CD4-positive, alpha-beta T cell treated with Interleukin-4 for 1 hour (primary cell): ENCODE measurements around the gene PIP5KL1.
A peak's percentile ranks its signal among the peaks of the same experiment; 100 is the strongest.

Experiments
- DNase-seq, 2 donors: peaks; one replicate each; pipeline ENCODE4 v3.0.0-alpha.2; 2020 to 2022

Gene PIP5KL1

DNA sequence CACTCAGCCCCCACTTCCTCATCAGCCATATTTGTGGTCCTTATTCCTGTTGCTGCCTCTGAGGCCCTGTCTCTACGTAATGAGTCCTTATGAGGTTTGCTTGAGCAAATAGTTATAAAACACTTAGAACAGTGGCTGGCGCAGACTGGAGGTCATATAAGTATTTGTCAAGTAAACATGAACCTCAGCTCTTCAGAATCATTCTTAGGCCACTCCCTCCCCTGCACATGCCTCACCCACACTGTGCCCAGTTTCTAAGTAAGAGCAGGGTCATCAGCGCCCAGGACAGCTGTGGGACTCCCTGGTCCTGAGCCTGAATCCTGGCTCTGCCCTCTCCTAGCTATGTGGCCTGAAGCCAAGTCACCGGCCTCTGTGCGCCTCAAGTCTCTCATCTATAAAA lies 17.7 kb downstream of the PIP5KL1 start:
- no peak for DNase-seq

DNA sequence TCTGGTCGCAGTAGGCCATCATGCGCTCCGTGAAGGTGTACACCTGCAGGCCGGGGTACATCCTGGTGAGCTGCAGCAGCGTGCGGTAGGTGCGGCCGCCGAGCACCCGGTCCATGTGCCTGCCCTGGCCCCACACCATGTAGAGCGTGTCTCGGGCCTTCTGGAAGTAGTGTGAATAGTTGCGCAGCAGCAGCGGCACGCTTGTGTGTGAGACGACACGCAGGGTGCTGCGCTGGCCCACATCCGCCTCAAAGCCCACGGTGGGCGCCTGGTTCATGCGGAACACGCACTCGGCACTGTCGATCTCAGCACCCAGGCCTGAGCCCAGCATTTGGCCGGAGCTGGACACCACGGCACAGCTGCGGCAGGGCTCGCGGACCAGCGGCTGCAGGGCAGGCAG lies 18.3 kb downstream of the PIP5KL1 start:
- no peak for DNase-seq

DNA sequence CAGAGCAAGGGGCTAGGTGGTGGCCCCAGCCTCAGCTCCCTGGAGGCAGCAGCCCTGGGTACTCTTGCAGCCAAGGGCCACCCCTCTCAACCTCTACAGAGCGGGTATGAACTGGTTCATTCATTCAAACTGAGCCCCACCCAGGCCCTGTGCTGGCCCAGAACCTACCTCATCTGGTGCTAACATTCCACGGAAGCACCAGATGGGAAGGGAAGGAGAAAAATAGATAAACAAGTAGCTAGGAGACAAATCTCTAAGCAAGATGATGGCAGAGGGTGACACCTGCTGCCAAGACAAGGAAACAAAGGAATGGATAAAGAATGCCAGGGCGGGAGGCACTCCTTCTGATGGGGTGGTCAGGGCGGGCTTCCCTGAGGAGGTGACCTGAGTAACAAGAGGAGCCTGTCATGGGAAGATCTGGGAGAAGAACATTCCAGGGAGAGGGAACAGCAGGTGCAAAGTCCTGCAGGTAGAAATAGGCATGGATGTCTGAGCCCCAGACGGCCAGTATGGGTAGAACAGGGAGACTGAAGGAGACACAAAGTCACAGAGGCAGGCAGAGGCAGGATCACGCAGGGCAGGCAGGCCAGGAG lies 19.9 kb downstream of the PIP5KL1 start:
- peak in 1 of 2 donors; percentile 46 for DNase-seq

DNA sequence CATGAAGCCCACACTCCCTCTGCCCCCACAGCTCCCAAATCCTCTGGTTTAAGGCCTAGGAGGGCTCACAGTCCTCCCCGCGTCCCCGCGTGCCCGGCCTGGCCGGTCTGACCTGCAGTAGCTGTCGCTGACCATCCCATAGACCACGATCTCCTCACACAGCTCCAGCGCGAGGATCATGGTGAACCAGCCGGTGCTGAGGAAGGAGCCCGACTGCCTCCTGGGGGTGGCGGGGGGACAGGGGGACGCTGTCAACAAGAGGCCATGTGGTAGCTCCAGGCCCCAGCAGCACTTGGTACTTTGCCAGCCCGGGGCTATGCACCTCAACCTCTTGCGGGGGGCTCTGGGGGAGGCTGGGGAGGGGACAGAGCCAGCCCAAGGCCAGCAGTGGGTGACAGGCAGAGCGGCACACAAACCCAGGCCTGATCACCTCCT lies 20.7 kb downstream of the PIP5KL1 start:
- no peak for DNase-seq

DNA sequence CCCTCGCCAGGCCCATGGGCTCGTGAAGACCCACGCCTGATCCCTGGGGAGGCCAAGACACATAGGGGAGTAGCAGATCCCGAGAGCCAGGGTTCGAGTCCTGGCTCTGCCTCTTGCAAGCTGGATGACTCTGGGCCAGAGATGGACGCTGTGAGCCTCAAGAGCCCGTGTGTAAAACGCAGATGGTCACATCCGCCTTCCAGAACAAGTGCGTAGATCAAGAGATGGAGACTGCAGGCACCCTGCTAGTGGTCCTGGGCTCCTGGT lies 22.0 kb downstream of the PIP5KL1 start:
- DNase-seq: no peak

DNA sequence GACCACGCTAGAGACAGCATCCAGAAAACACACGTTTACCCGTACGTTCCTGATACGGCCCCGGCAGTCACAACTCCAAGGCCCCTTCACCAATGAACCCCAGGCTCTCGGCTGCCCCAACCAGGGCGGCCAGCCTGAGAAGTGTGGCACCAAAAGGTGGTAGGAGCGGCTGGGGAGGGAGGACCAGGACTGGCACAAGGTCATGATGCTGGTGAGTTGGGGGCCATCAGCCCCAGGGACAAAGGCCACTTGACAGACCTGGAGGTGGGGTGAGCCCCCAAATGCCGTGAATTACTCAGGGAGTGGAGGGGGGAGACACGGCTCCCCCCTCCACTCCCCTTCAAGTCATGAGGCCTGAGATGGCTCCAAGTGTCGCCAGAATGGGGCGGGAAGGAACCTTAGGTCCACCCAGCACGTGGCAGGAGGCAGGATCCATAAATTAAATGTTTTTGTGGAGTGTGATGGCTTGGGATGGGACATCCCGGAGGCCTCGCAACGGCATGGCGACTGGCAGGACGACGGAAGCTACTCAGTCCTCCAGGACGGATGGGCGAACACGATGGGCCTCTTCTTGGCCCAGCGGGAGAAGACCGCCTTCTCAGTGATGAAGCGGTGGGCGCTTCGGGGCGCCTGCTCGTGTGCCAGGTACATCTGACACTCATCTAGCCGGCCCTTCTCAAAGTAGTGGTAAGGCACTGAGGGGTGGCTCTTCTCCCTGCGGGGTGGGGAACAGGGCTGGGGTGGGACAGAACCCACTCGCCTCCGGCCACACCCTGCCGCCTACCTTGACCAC lies 22.5 kb downstream of the PIP5KL1 start:
- no peak for DNase-seq

DNA sequence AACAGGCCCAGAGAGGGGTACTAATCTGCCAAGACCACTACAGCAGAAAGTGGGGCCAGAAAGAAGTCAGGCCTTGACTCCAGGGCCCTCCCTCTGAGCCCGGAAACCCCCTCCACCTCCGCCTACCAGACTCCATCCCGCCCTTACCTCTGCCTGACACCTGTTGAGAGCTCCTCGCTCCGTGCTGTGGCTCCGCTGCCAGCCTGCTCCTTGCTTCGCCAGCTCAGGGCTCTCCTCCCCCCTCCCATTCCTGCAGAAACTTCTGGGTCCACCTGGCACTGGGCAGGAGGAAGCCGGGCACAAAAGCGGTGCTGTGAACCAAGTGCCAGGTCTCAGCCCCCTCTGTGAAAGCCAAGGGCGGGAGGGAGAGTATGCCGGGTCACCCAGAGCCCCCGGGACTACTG lies 24.8 kb downstream of the PIP5KL1 start:
- peak; percentile 80 to 86 for DNase-seq

DNA sequence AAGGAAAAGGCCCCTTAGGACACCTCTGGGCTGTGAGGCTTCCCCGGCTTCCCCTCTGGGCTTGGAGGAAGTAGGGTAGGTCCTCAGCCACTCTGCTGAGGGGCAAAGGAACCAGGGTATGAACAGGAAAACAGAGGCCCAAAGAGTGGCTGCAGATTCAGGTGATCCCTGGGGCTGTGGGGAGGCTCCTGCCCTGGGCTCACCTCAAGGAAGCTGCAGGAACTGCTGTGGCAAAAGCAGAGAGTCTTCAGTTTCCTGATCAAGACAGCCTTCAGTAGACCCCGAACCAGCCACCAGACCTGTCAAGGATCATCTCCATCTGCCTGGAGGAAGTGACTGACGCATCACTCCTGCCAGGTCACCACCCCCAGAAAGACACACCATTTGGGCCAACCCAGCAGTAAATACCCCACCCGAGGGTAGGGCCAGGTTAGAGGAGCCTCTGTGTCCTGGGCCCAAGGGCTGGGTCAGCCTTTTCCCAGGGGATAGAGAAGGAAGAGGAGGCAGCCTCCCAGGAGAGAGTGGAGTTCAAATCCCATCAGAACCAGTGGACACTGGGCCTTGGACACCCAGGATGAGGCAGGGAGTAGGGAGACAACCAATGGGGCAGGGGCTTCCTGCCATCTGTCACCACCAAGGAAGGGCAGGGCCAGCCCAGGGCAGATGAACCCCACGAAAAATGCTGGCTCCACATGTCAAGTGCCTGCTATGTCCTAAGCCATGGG lies 25.4 kb downstream of the PIP5KL1 start:
- DNase-seq: peak; percentile 73 to 81

DNA sequence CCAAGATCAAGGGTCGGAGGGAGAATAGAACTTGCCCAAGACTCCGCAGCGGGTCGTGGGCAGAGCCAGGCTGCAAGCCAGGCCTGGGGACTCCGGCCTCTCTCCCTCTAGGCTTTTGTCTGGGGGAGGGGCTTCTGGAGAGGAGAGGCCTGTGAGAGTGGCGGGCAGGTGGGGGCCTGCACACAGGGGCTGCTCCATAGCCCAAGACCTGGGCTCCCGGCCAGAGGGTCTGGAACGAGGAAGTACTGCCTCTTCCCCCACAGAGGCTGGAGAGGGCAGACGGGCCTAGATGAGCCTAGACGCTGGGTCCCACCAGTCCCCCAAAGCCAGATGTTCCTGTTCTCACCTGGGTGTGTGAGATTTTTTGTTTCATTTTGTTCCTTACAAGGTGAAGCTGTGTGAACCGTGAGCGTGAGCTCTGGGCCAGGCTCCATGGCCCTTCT lies 26.0 kb downstream of the PIP5KL1 start:
- DNase-seq: no peak

DNA sequence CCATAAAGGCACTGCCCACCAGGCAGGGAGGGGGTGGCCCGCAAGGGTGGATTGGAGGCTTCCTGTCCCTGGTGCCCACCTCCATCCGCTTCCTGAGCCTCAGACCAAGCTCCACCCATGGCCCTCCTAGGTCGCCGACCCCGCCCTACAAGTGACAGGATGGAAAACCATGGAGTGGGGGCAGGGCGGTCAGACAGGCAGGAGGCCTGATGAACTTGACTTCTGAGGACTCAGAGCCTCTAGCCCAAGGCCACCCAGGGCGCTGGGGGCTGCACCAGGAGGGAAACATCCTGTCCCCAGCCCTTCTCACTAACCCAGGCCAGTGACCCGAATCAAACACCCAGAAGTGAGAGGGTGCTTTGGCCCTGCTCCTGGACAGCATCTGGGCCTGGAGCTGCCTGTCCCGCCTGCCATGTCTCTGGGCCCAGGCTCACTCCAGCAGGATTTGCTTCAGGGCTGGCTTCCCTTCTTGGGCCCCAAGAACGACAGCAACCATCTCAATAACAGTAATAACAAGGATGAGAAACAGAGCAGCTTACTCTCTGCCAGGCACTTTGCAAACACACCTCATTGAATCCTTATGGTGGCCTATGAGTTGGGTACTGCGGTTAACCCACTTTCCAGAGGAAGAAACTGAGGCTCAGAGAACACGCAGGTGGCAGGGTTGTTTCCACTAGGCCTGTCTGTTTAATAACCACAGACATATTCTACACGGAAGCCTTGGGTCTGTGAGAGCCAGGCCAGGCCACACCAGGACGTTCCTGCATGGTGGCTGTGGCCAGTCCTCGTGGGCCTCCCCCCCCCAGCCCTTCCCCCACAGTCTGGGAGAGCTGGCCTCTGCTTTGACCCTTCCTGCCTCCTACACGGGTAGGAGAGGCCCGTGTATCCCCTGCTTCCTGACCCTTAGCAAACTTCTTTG lies 26.8 kb downstream of the PIP5KL1 start:
- DNase-seq: peak; percentile 69 to 73

DNA sequence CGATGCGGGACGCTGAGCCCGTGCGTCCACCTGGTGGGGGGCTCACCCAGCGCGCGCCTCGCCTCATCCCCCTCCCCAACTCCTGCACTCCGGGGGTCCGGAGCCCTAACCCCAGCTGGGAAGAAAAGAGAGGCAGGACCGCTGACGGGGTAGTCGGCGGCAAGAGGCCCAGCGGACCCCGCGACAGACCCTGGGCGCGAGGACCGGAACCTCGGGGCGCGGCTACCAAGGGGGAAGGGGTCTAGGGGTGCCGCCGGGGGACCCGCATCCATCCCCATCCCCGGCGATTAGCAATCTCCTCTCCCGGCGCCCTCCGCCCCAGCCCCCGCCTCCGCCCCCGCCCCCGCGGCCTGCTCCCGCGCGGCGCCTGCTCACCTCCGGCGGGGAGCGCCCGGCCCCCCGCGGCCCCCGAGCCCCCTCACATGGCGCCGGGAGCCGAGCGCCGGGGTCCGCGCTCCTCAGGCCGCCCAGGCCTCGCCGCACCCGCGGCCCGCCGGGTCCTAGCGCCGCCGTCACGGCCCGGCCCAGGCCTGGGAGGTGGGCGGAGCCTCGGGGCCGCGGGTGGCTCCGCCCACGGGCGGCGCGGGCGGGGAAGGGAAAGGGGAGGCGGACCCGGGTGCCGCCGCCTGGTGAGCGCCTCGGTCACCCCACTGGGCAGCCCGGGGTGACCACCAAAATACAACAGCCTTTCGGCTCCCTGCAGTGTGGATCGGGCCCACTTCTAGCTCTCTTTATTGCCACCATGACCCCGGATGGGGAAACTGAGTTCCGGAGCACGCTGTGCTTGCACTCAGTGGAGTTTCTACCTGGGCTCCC lies 31.2 kb downstream of the PIP5KL1 start, which contains the start of gene ST6GALNAC6:
TSS of gene ST6GALNAC6 (minus strand) at position 476 of the 816 bp plus-strand sequence. CDS start 1,622 bp downstream, outside the sequence.
- peak; percentile 62 to 68 for DNase-seq

DNA sequence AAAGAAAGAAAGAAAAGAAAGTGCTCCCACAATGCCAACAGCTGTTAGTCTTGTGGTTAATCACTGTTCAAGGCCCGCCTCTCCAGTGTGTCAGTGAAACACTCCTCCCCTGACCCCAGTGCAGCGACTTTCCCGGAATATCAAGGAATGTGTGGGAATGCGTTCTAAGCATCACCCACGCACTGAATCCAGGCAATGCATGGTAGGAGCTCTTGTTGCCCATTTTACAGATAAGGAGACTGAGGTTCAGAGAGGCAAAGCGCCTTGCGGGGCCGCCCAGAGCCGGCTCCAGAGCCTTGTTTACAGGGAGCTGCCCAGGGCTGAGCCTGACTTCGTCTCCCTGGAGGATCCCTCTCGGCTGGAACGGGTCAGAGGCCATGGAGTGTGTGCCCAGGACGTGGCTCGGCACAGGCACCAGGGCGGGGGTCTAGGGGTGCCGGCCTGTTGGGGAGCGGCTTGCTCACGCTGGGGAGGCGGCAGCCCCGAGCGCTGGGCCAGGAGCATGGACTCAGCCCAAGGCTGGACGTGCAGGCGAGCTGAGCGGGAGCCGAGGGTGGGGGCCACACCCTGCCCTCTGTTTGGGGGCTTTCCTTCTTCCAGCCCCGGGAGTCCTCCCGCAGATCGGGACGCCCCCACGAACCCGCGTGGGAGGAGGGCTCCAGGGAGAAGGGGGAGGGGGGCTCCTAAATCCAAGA lies 32.0 kb downstream of the PIP5KL1 start:
- DNase-seq: no peak

DNA sequence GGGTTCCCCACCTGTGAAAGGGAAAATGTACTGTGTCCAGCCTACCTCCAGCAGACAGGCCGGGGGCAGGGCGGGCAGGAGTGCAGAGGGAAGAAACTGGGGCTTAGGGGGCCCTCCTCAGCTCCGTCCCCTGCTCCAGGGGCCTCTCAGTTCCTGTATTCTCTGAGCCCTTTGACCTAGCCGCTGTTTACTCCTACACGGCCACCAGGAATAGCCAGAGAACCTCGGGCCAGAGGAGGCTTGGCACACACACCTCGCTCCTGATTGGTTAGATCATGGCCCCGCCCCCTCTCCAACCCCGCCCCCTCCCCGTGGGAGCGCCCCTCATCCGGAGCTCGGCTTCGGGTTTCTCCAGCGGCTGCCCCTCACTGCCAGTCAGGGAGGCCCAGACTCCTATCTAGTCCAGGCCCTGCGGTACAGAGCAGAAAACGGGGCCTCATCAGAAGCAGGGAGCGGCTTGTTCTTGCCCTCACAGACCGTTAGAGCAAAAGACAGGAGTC lies 33.3 kb downstream of the PIP5KL1 start:
- DNase-seq: no peak

DNA sequence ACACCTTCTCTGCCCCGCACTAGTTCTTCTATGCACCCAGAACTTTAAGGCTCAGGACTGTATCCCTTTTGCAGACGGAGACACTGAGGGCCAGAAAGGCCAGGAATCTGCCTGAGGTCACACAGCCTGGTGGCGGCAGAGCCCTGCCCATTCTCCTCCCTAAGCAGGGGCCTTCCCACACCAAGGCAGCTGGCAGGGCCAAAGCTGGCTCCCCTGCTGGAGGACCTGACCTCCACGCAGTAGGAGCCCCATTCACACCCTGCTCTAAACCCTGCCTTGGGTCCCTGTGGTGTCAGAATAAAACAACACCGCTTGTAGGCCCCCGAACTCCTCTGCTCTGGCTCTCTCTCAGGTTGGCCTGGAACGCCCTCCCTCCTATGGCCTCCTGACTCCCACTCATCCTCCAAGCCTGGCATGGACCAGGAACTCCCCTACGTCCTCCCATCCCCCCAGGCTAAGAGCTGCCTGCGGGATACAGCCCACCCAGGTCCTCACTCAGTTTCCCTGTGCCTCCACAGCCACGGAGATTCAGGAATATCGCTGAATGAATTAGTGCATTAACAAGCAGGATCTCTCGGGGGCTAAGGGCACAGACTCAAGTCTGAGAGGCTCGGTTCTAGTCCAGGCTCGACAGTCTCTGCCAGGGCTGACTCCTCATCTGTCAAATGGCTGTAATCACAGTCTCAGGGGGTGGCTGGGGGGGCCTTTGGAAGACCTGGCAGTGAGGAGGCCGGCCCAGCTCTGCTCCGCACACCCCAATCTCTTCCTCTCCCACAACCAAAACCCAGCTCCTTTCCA lies 34.0 kb downstream of the PIP5KL1 start:
- no peak for DNase-seq

DNA sequence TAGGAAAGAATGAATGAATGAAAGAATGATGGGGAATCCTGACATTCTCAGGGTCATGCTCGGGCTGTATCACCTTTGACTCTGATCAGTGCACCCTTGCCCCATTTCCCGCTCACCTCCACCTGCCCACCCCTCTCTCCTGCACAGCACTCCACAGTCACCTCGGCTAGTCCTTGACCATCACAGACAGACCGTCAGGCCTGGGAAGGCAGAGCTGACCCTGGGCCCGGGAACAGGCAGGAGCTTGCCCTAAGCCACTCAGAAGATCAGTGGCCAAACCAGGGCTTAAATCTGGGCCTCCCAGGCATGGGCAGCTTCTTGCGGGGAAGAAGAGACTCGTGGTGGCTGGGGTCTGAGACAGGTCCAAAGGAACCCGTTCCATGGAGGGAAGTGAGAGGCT lies 34.8 kb downstream of the PIP5KL1 start:
- DNase-seq: no peak

DNA sequence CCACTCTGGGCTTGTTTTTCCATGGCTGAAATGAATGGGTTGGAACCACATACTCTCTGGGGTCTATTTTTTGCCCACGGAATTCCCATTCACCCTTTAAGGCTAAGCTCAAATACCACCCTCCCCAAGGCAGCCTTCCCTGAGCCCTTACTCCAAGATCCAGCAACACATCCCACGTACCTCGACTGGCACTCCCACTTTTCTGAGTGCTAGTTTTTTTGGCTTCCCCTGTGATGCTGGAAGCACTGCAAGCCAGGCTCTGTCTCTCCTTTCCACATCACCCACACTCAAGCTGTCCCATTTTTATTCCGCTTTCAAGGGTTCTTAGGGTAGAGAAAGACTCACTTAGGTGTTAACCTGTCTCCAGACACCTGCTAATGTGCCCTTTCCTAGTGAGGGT lies 37.2 kb downstream of the PIP5KL1 start:
- no peak for DNase-seq

DNA sequence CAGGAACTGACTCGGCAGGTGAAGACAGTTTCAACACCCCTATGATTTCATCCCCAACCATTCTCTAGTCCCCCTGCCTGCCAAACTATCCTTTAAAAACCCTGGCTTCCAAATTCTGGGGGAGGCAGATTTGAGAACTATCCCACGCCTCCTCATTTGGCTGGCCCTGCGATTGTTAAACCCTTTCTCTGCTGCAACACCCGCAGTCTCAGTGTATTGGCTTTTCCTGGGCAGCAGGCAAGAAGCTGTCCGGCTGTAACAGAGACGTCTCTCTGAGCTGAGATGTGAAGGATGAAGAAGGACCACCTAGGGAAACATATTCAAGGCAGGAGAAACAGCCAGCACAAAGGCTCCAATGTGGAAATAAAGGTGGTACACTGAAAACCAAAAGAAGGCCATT lies 37.7 kb downstream of the PIP5KL1 start:
- no peak for DNase-seq

DNA sequence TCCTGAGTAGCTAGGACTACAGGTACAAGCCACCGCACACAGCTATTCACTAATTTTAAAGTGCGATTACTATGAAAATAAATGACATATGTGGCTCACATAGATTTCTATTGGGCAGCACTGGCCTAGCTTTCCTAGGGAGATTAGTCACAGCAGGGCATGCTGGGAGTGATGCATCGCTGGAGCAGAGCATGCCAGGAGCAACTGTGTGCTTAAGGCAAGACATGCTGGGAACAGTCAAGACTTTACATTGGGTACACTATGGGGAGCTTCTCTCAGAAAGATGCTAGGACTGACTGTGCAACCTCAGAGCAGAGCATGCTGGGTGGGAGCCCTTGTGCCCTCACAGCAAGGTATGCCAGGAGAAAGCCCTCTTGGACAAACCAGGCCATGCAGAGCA lies 40.5 kb downstream of the PIP5KL1 start:
- DNase-seq: no peak

DNA sequence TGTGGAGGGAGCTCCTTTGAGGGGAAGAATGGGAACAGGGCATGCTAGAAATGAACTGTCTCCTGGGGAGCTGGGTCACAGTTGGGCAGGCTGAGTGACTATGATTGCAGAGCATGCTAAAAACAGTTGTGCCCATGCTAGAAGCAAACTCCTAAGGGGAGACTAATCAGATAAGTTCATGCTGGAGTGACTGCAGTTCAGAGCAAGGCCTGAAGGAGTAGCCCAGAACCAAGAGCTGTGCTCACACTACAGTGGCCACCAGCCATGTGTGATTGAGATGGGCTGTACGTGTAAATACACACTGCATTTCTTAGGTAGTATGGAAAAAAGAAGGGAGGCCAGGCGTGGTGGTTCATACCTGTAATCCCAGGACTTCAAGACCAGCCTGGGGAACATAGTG lies 42.8 kb downstream of the PIP5KL1 start:
- DNase-seq: no peak

DNA sequence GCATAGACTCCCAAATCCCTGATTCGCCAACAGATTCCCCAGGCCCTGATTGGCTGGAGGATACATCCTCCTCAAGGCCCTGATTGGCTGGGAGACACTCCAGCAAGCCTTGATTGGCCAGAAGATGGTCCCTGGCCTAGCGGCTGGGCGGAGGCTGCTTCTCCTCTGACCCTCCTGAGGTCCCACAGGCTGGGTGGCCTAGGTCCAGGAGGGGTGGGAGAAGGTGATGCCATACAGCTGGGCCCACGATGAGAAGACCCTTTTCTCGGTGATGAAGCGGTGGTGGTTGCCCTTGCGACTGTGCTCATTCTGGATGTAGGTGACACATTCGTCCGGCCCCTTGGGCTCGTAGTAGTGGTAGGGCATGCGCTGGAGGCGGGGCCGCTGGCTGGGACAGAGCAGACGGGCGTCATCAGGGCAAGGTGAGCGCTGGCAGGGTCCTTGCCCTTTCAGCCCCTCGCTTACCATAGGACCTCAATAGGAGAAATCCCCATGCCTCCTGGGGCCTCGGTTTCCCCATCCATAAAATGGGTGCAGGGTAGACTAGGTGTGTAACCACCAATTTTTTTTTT lies 44.1 kb downstream of the PIP5KL1 start:
- DNase-seq: no peak
